Measurements from ENCODE around the gene IFNAR1.
A peak's percentile ranks its signal among the peaks of the same experiment; 100 is the strongest.

Gene IFNAR1

GRCh38 chr21:33300701-33301631, 23.8 kb upstream of the IFNAR1 start:
- Histone ChIP-seq H4K20me1 (ENCODE audit: insufficient read depth, low read length) (no peaks in the 10 kb centered on the region), H3K4me2 (ENCODE audit: low read length) (peak overlapping the region; percentile 27; the same call in 1 of the 2 replicates), H3K36me3 (ENCODE audit: insufficient read depth, low read length) (no peaks in the 10 kb centered on the region), H3K9ac (ENCODE audit: low read length) (peak overlapping the region; percentile 56), H3F3A (ENCODE audit: insufficient read depth, low read length) (no peaks in the 10 kb centered on the region), H3K4me1 (ENCODE audit: insufficient read depth, low read length, severe bottlenecking) (peaks cover 96% of the 10 kb centered on the region), H3K27ac (ENCODE audit: low read depth, low read length, poor library complexity, severe bottlenecking) (peak overlapping the region; percentile 96), H3K9me2 (ENCODE audit: low read depth, low read length) (no peaks in the 10 kb centered on the region), H3K4me3 (ENCODE audit: low read depth, low read length, poor library complexity, severe bottlenecking) (peak overlapping the region; percentile 1), H3K9me3 (ENCODE audit: low read length) (no peaks in the 10 kb centered on the region), H3K27me3 (ENCODE audit: insufficient read depth, low read length) (no peaks in the 10 kb centered on the region), H2AFZ (ENCODE audit: low read length) (peak overlapping the region; percentile 5; the same call in 1 of the 2 replicates), H3K79me2 (ENCODE audit: insufficient read depth, low read length) (no peaks in the 10 kb centered on the region)
- TF ChIP-seq, protein P1, sequence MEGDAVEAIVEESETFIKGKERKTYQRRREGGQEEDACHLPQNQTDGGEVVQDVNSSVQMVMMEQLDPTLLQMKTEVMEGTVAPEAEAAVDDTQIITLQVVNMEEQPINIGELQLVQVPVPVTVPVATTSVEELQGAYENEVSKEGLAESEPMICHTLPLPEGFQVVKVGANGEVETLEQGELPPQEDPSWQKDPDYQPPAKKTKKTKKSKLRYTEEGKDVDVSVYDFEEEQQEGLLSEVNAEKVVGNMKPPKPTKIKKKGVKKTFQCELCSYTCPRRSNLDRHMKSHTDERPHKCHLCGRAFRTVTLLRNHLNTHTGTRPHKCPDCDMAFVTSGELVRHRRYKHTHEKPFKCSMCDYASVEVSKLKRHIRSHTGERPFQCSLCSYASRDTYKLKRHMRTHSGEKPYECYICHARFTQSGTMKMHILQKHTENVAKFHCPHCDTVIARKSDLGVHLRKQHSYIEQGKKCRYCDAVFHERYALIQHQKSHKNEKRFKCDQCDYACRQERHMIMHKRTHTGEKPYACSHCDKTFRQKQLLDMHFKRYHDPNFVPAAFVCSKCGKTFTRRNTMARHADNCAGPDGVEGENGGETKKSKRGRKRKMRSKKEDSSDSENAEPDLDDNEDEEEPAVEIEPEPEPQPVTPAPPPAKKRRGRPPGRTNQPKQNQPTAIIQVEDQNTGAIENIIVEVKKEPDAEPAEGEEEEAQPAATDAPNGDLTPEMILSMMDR (IDR thresholded peaks at IDR 0.05; ENCODE audit: low read length) = no peak
- TF ChIP-seq EZH2 (IDR thresholded peaks at IDR 0.05; ENCODE audit: borderline replicate concordance, low read length) = no peak

DNA sequence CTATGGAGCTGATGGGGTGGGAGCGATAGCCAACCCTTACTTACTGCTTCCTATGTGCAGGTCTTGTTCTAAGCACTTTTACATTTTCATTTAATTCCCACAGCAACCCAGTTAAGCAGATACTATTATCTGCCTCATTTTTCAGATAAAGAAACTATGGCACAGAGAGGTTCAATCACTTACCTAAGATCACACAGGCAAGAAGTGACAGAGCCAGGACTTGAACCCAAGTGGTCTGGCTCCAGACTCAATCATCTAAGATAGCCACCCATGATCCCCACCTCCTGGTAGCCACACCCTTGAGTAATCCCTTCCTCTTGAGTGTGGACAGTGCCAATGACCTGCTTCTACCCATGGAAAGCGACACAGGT, 23.2 kb upstream of the IFNAR1 start:
- H3K9me3 ChIP-seq (ENCODE audit: low read length) = no peaks in the 10 kb centered on the region
- H3K4me1 ChIP-seq (ENCODE audit: insufficient read depth, low read length, severe bottlenecking) = peaks cover 96% of the 10 kb centered on the region
- H3K36me3 ChIP-seq (ENCODE audit: insufficient read depth, low read length) = no peaks in the 10 kb centered on the region
- H3K27me3 ChIP-seq (ENCODE audit: insufficient read depth, low read length) = no peaks in the 10 kb centered on the region
- H2AFZ ChIP-seq (ENCODE audit: low read length) = no peak overlapping the region
- H4K20me1 ChIP-seq (ENCODE audit: insufficient read depth, low read length) = no peaks in the 10 kb centered on the region
- peak overlapping the region; percentile 27; the same call in 1 of the 2 replicates for H3K4me2 ChIP-seq (ENCODE audit: low read length)
- peak overlapping the region; percentile 1 for H3K4me3 ChIP-seq (ENCODE audit: low read depth, low read length, poor library complexity, severe bottlenecking)
- H3K27ac ChIP-seq (ENCODE audit: low read depth, low read length, poor library complexity, severe bottlenecking) = peak overlapping the region; percentile 96
- H3K9ac ChIP-seq (ENCODE audit: low read length) = peak overlapping the region; percentile 56
- no peaks in the 10 kb centered on the region for H3K79me2 ChIP-seq (ENCODE audit: insufficient read depth, low read length)
- TF ChIP-seq EZH2 (IDR thresholded peaks at IDR 0.05; ENCODE audit: borderline replicate concordance, low read length) = no peak
- TF ChIP-seq, protein P1 (IDR thresholded peaks at IDR 0.05; ENCODE audit: low read length) = no peak
- no peaks in the 10 kb centered on the region for H3F3A ChIP-seq (ENCODE audit: insufficient read depth, low read length)
- no peaks in the 10 kb centered on the region for H3K9me2 ChIP-seq (ENCODE audit: low read depth, low read length)

GRCh38 chr21:33302055-33302454, 22.7 kb upstream of the IFNAR1 start:
- no peaks in the 10 kb centered on the region for H3K9me3 ChIP-seq (ENCODE audit: low read length)
- no peak overlapping the region for H3K4me3 ChIP-seq (ENCODE audit: low read depth, low read length, poor library complexity, severe bottlenecking)

More at GRCh38 chr21:33302055-33302454, 22.7 kb upstream of the IFNAR1 start:
- Histone ChIP-seq H3K27me3 (ENCODE audit: insufficient read depth, low read length) (no peaks in the 10 kb centered on the region), H3K9me2 (ENCODE audit: low read depth, low read length) (no peaks in the 10 kb centered on the region), H2AFZ (ENCODE audit: low read length) (no peak overlapping the region), H3K27ac (ENCODE audit: low read depth, low read length, poor library complexity, severe bottlenecking) (peak overlapping the region; percentile 96), H3K36me3 (ENCODE audit: insufficient read depth, low read length) (no peaks in the 10 kb centered on the region), H3K79me2 (ENCODE audit: insufficient read depth, low read length) (no peaks in the 10 kb centered on the region), H3K9ac (ENCODE audit: low read length) (peak overlapping the region; percentile 56; the same call in 1 of the 2 replicates), H4K20me1 (ENCODE audit: insufficient read depth, low read length) (no peaks in the 10 kb centered on the region), H3K4me2 (ENCODE audit: low read length) (no peak overlapping the region), H3F3A (ENCODE audit: insufficient read depth, low read length) (no peaks in the 10 kb centered on the region), H3K4me1 (ENCODE audit: insufficient read depth, low read length, severe bottlenecking) (peaks cover 96% of the 10 kb centered on the region)
- TF ChIP-seq, protein P1 (IDR thresholded peaks at IDR 0.05; ENCODE audit: low read length) = no peak
- TF ChIP-seq EZH2 (IDR thresholded peaks at IDR 0.05; ENCODE audit: borderline replicate concordance, low read length) = no peak

Data from OCI-LY1 (cell line).